GM19023 (cell line): ENCODE measurements around the gene CRELD2.

ENCODE experiments used
- ATAC-seq: cut with Tn5 transposase; IDR thresholded peaks from one replicate; pipeline ENCODE4 v1.9.1; 2021; ENCODE audit warnings: mild to moderate bottlenecking, moderate library complexity; ENCODE audit not compliant: unreplicated experiment

Gene CRELD2

DNA sequence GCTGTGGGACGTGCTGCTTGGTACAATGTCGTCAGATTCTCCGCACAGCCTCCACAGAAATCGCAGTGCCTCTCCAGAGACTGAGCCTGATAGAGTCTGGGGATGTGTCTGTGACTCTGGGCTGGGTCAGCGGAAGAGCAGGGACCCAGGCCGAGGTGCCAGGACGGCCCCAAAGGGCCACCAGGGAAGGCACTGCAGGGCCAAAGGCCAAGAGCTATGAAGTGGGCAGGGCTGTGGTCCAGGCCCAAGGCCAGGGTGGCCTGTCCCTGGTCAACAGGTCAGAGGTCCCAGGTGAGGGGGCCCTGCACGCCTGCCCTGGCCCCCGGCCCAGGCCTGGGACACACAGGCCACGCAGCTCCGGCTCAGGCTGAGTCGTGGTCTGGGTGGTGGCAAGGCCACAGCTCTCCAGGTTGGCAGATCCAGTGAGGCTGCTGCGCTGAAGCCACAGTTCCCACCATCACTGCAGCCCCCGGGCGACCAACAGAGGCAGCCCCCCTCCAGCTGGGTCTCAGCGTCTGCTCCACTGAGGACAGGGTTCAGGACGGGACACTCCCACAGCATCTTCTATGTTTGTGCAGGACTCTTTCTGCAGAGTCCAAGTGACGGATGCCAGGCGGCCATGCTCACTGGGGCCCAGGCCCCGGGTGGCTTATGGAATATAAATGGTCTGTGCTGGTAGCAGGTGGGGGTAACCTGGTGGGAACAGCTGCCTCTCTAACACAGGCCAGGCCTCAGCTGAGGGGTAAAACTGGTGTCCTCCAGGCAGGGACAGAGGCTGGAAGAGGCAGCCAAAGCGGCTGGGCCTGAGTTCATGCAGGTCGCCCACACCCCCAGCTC, 37.4 kb downstream of the CRELD2 start:
- no peak for ATAC-seq

DNA sequence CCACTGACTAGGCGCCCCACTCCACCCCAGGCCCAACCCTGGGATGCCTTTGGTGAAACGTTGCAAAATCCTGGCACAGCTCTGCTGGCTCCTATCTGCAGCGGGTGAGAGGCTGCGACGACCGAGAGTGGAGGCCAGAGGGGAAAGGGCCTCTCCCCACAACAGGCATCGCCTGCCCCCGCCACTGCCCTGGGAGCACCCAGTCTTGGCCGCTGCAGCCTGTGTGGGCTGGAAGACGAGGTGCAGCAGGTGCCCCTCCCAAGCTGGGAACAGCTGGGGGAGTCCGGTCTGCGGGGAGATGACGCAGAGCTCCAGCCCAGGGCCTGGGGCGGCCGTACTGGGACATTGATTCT, 38.0 kb downstream of the CRELD2 start:
- ATAC-seq: no peak

DNA sequence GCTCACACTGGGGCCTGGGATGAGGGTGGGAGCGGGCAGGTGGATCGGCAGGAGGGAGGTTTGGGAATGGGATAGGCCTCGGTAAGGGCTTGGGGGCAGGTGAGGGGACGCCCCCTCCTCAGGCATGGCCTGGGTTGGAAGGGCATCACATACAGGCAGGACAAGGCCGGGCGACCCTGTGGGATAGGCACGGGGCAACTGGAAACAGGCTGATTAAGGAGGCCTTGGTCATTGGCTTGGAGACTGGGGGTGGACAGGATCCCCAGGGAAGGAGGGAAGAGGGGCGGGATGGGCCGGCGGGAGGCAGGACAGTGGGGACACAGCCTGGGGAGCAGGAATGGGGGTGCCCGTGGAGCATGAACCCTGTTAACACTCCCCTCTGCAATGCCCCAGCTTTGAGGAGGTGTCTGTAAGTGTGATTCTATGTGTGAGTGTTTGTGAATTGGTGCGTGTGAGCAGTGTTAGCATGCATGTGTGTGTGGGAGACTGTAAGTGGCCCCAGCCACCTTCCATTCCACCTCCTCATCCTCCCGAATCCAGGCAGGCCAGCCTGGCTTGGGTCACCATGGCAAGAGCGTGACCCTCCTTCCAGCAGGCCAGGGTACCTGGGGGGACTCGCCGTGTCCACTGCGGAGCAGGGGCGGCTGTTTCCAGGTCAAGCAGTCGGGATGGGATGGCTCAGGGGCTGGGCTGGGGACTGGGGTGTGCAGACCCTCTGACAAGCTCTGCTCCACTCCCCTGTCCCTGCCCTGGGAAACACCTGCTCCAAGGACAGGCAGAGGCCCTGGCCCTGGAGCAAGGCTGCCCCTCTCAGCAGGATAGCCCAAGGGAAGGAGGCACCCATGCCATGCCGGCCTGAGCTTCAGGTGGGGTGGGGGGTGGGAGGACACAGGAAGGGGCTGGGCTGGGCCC, 38.7 kb downstream of the CRELD2 start:
- no peak for ATAC-seq

DNA sequence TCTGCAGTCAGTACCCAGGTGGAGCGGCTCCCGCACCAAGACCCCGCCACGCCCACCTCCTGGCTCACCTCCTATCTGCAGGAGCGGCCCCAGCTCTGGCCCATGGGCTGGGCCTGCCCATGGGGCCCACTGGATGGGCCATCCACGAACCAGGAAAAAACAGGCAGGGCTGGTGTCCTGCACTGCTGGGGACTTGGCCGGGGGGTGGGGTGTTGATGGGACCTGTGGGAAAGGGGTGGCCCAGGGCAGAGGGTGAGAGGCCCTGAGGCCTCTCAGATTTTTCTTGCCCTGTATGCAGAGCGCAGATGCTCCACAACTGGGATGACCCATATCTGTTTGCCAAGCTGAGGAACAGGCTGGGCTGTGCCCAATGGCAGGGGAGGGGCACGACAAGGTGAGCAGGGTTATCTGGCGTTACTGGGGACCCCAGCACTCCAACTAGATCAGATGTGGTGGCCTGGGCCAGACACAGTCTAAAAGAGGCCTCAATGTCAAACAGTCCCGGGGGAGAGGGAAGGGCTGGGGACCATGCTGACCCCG, 39.5 kb downstream of the CRELD2 start:
- ATAC-seq: no peak

DNA sequence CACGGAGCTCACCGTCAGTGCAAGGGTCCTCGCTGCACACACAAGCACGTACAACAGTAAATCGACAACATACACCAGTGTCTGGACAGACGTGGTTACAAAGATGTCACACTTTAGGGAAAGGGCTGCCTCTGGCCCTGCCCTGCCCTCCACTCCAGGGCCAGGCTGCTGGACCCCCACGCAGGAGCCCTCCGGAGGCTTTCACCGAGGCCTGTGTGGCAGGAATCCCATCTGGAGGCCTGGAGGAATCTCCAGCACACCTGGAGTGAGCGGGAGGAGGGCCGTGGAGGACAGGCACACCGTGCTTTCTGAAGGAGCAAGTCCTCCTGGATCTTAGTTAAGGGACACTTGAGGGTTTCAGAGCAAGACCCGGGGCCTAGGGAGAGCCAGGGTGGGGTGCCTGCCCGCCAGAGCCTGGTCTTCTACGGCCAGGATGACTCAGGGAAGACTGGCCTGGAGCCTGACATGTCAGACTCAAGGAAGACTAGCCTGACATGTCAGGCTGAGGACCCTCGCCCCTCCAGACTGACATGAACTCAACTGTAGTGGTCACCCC, 40.0 kb downstream of the CRELD2 start:
- ATAC-seq: no peak

DNA sequence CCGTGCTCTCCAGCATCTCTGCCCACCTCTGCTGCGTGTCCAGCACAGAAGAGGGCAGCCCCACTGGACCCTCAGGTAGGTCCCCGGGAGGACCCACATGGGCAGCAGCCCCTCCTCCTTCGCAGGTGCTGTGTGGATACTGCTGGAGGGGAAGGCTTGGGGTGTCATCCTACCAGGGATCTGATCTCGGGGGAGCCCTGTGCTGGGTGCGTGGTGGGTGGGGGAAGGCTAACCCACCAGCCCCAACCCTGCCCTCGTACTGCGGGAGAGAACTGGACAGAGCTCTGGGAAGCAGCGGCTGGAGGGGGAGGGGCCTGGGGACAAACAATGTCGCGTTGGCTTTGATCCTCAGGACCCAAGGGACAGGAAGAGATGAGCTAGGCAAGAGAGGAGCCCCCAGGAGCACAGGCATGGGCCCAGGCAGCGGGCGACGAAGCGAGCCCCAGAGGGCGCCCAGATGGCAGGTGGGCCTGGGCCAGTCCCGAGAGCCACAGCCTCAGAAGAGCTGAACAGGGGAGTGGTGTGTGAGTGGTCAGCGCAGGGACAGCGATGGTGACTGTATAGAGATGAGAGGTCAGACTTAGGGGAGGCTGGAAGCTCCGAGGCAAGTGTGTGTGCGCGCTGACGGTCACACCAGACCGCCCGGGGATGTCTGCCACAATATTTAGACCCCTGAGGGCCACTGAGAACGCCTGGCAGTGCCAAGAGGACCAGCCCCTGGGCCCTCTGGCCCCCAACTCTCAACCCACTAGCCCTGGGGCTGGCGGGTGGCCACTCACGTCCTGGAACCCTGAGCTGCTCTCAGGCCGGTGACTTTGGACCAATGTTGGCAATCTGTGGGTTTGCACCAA, 40.7 kb downstream of the CRELD2 start:
- ATAC-seq: no peak

DNA sequence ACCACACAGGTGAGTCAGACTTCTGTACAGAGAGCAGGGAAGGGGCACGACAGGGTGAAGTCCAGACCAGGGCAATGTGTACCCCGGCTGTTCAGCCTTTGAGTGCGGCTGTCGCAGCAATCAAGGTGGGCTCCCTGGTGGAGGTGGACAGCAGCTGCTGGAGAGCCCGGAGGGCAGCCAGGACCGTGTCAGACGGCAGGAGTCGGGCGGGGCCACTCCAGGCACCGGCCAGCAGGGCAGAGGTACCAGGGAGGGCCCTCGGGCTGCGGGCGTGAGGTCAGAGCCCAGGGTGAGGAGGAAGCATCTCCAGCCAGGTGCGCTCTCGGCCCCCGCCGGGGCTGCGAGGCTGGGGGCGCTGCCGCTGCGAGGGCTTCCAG, 41.3 kb downstream of the CRELD2 start:
- peak; percentile 11 for ATAC-seq

DNA sequence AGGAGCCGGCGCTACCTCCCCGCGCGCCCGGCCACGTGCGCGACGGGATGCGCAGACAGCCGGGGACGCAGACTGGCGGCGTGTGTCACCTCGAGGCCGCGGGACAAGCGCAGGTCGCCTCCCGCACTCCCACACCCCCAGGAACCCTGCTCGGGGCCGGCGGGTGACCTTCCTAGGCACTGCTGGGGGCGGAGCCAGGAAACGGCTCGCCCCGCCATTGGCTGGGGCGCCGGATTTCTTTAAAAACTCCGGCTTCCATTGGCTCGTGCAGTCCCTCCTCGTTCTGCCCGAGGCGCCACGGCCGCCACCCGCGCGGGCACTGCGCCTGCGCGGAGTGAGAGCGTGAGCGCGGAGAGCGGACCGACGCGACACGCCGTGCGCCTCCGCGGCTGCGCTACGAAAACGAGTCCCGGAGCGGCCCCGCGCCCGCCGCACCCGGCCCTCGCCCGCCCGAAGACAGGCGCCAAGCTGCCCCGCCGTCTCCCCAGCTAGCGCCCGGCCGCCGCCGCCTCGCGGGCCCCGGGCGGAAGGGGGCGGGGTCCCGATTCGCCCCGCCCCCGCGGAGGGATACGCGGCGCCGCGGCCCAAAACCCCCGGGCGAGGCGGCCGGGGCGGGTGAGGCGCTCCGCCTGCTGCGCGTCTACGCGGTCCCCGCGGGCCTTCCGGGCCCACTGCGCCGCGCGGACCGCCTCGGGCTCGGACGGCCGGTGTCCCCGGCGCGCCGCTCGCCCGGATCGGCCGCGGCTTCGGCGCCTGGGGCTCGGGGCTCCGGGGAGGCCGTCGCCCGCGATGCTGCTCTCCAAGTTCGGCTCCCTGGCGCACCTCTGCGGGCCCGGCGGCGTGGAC, 41.9 kb downstream of the CRELD2 start, which contains the start of gene PIM3:
PIM3 (plus strand) TSS at position 614 of the 846 bp plus-strand sequence; CDS start at position 790, 176 bp downstream.
- ATAC-seq: peak; percentile 68

DNA sequence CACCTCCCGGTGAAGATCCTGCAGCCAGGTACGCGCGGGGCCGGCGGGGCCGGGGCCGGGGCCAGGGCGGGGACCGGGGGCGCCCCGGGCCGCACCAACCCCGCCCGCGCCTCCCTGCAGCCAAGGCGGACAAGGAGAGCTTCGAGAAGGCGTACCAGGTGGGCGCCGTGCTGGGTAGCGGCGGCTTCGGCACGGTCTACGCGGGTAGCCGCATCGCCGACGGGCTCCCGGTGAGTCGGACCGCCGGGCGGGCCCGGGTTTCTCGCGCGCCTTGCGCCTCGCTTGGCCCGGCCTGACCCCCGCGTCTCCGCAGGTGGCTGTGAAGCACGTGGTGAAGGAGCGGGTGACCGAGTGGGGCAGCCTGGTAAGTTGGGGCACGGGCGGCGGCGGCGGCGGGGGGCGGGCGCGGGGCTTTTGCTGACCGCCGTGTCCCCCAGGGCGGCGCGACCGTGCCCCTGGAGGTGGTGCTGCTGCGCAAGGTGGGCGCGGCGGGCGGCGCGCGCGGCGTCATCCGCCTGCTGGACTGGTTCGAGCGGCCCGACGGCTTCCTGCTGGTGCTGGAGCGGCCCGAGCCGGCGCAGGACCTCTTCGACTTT, 42.7 kb downstream of the CRELD2 start:
- no peak for ATAC-seq

DNA sequence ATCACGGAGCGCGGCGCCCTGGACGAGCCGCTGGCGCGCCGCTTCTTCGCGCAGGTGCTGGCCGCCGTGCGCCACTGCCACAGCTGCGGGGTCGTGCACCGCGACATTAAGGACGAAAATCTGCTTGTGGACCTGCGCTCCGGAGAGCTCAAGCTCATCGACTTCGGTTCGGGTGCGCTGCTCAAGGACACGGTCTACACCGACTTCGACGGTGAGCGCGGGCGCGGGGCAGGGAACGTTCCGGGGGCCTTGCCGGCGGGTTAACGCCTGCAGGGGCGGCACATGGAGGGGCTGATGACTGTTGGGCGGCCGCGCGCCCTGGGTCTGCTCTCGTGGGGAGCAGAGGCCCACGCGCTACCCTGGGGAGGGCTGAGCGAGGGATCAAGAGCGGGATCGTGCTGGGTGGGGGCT, 43.2 kb downstream of the CRELD2 start:
- no peak for ATAC-seq

DNA sequence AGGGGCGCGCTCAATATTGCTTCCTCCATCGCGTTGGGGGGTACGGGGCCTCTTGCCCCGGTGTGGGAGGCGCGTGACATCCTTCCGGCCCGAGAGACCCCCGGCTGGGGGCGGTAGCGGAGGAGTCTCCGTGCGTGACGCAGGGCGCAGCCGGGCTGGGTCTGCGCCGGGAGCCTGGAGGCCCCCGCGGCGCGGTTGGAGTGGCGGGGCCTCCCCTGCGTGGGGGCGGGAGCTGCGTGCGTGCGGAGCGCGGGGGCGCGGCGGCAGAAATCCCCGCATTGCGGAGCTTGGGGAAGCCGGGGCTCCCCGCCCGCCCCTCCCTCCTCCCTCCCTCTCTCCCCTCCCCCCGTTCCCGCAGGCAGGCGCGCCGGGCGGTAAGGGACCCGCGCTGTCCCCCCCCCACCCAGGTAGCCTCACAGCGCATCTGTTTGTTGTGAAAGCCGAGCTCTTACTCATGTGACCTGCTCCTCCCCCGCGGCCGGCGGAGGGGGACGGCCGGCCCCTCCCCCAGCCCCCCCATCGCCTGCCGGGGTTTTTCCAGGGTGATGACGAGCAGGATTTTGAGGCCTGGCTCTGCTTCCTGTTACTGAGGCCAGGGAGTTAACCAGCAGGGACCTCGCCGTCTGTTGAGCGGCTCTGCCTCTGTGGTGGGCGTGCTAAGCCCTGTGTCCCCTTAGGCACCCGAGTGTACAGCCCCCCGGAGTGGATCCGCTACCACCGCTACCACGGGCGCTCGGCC, 43.7 kb downstream of the CRELD2 start:
- ATAC-seq: no peak

DNA sequence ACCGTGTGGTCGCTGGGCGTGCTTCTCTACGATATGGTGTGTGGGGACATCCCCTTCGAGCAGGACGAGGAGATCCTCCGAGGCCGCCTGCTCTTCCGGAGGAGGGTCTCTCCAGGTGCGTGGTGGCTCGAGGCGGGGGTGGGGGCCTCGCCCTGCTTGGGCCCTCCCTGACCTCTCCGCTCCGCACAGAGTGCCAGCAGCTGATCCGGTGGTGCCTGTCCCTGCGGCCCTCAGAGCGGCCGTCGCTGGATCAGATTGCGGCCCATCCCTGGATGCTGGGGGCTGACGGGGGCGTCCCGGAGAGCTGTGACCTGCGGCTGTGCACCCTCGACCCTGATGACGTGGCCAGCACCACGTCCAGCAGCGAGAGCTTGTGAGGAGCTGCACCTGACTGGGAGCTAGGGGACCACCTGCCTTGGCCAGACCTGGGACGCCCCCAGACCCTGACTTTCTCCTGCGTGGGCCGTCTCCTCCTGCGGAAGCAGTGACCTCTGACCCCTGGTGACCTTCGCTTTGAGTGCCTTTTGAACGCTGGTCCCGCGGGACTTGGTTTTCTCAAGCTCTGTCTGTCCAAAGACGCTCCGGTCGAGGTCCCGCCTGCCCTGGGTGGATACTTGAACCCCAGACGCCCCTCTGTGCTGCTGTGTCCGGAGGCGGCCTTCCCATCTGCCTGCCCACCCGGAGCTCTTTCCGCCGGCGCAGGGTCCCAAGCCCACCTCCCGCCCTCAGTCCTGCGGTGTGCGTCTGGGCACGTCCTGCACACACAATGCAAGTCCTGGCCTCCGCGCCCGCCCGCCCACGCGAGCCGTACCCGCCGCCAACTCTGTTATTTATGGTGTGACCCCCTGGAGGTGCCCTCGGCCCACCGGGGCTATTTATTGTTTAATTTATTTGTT, 44.6 kb downstream of the CRELD2 start:
- ATAC-seq: no peak

DNA sequence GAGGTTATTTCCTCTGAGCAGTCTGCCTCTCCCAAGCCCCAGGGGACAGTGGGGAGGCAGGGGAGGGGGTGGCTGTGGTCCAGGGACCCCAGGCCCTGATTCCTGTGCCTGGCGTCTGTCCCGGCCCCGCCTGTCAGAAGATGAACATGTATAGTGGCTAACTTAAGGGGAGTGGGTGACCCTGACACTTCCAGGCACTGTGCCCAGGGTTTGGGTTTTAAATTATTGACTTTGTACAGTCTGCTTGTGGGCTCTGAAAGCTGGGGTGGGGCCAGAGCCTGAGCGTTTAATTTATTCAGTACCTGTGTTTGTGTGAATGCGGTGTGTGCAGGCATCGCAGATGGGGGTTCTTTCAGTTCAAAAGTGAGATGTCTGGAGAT, 45.2 kb downstream of the CRELD2 start:
- no peak for ATAC-seq

DNA sequence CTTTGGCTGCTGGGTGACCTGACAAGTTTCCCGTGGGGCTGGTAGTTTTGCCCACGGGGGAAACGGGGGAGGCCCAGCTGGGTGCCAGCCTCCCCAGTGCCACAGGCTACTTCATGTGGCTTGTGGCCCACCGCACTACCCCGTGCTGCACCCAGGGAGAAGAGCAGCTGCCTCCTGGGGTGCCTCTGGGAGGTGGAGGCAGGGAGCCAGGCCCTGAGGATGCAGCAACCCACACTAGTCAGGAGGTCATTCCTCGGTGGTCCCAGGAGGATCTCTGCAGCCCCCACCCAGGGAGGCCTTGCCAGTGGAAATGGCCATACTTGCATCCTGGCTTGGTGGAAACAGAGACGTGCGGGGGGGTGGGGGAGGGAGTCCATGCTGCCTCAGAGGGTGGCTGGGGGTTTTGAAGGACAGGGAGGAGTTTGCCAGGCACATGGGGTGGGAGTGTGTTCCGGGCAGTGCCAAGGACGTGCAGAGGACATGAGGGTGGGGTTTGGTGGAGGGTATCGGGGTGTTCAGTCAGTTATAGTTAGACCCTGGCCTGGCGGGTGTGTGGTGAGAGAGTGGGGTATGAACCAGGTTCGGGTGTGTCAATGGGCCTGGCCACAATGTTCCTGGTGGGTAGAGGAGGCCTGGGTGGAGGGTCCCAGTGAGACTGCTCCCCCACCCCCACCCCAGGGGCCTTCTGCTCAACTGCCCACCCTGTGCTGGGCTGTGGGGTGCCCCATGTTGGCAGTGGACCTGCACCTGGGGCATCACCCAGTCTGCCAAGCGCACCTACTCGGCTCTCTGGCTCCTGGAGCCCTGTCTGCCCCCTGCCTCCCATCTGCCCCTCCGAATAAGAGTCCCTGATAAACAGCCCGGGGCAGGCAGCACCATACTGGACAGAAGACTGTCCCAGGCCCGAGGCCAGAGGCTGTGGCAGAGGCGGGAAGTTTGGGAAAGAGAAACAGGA, 46.0 kb downstream of the CRELD2 start:
- ATAC-seq: no peak

DNA sequence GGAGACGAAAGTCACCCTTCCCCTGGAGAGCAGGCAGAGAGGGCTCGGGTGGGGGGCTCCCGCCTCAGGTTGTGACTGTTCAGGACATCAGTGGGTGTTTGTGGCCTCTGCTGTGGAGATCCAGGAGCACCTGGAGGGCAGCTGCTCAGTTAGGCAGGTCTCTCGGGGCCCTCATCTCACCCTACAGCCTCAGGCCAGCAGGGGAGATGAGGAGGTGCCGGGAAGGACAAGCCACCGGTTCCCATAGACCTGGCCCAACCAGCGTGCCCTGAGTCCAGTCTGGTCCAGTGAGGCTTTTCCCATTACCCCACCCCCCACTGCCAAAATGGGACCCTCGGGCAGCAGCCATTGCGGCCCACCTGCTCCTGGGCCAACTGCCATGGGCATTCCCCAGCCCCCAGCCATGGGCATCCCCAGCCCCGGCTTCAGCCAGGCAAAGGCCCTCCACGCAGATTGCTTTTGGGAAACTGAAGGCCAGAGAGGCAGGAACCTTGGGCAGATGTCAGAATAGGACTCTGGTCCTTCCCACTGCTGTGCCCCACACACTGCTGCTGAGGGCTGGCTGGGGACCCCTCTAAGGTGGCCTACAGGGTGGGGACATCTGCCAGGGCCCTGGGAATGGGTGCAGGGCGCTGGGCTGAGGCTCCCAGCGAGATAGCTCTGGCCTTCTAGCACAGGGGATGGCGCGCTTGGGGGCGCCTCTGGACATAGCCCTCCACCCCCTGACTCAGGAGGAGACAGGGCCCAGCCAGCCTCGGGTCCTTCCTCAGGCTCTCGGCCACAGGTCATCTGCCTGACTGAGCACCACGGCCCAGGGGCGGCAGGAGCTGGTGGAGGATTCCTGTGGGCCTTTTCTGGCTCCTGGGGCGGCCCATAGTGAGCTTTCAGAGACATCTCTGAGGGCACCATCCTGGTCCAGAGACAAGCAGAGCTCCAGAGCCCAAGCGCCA, 46.9 kb downstream of the CRELD2 start:
- no peak for ATAC-seq
